PFSK-1 (cell line): ENCODE measurements around the gene TMEM218.

Source experiments
- FOXP2 ChIP-seq: optimal IDR thresholded peaks from 2 replicates; pipeline ENCODE3; 2011; ENCODE audit warnings: borderline replicate concordance, control low read depth, inconsistent platforms; ENCODE audit not compliant: insufficient read depth; ENCODE audit errors: extremely low read length, extremely low read depth
- POLR2AphosphoS5 ChIP-seq: IDR thresholded peaks from 2 replicates; pipeline ENCODE4 v1.6.1; 2012; ENCODE audit warnings: low read depth, mild to moderate bottlenecking, control low read depth, low read length, moderate library complexity
- REST ChIP-seq, 2 experiments: IDR thresholded peaks; 2 replicates each; pipeline versions ENCODE4 v1.6.1 to v1.8.0; 2011 to 2012; ENCODE audit warnings: low read depth in 2 of 2, low read length in 2 of 2, control low read depth in 1 of 2, inconsistent platforms in 1 of 2, mild to moderate bottlenecking in 1 of 2, moderate library complexity in 1 of 2; ENCODE audit not compliant: insufficient read depth in 1 of 2
- SIN3A ChIP-seq: IDR thresholded peaks from 2 replicates; pipeline ENCODE4 v1.6.1; 2012; ENCODE audit warnings: mild to moderate bottlenecking, low read length, moderate library complexity, borderline replicate concordance; ENCODE audit not compliant: insufficient read depth
- TAF1 ChIP-seq: IDR thresholded peaks from 2 replicates; pipeline ENCODE4 v1.6.1; 2012; ENCODE audit warnings: low read length, control low read depth, borderline replicate concordance; ENCODE audit not compliant: insufficient read depth

Gene TMEM218

DNA sequence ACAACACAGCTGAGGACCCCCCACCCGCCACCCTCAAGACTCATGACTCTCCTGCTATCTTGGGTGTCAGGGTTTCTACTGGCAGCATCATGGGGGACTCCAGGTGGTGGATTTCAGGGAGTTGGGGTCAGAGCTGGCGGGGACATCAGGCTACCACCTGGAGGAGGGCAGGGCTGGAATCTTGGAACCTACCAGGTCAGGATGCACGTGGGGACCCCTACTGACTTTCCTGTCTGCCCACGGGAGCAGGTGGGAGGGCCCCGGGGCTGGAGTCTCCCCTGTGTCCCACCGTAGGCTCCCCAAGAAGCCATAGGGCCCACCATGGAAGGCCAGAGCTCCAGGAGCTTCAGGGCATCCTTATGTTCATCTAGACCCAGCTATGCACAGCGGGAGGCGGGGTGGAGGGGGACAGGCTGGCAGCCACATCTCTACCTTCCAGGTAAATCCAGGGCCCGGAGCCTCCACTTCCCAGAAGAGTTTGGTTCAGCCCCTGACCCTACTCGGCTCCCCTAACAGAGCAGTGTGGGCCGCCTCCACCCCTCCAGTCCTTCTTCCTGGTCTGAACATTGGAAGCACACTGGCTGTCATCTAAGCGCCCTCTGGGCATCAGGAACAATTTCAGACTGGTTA, 38.4 kb downstream of the TMEM218 start:
- TF ChIP-seq POLR2AphosphoS5 (no peak), SIN3A (no peak), FOXP2 (no peak), TAF1 (no peak), REST (IDR thresholded peaks at IDR 0.05; ENCODE audit: insufficient read depth in 1 of 2, low read depth in 2 of 2, low read length in 2 of 2) (no peak)

DNA sequence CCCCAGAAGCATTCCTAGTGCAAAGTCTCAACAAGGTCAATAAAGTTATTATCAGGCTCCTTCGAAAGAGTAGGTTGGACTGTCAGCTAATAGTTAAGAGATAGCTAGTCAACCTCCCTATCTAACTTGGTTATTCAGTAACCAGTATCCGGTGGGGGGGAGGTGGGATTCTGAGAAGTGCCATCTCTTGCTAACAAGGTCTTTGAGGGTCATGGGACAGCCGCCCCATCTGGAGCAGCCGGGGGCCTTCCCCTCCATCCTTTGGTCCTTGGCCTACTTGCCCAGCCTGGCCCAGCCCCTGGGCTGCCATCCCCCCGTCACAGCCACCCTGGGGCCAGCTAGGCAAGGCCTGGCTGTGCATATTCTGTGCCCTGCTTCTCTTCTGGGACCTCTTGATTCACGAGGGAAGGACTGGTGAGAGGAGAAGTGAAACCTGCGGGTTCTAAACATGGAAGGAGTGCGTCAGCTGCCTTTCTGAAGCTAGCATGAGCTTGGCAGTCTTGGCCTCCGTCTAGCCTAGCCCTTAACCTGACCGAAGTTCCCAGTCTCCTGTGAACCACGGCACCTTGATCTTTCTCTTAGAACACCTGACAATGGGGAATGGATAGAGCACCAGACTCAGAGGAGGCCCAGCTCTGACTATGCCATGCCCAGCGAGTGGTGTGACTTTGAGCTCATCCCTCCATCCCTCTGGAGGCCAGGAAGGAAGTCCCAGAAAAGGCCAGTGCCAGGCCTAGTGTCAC, 39.0 kb downstream of the TMEM218 start:
- TF ChIP-seq TAF1 (no peak), SIN3A (no peak), POLR2AphosphoS5 (no peak), REST (IDR thresholded peaks at IDR 0.05; ENCODE audit: insufficient read depth in 1 of 2, low read depth in 2 of 2, low read length in 2 of 2) (no peak)

DNA sequence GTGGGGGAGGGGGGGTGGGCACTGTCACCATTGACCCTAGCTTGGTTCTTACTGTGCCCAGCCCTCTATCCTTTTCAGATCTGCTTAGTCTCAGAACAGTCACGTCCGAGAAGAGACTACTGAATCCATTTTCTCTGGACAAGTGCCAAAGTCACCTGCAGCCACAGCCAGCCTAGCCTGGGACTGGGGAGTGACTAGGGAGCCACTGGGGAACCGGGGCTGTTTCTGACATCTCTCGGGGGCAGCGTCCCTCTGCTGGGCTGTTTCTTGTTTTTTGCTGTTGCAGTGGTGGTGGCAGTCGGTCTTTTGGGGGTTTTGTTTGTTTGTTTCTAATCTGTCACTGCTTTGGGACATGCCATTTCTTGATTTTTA, 39.6 kb downstream of the TMEM218 start:
- TF ChIP-seq POLR2AphosphoS5 = no peak
- no peak for TF ChIP-seq TAF1
- no peak for TF ChIP-seq REST (IDR thresholded peaks at IDR 0.05; ENCODE audit: insufficient read depth in 1 of 2, low read depth in 2 of 2, low read length in 2 of 2)
- TF ChIP-seq SIN3A = no peak
- no peak for TF ChIP-seq FOXP2

DNA sequence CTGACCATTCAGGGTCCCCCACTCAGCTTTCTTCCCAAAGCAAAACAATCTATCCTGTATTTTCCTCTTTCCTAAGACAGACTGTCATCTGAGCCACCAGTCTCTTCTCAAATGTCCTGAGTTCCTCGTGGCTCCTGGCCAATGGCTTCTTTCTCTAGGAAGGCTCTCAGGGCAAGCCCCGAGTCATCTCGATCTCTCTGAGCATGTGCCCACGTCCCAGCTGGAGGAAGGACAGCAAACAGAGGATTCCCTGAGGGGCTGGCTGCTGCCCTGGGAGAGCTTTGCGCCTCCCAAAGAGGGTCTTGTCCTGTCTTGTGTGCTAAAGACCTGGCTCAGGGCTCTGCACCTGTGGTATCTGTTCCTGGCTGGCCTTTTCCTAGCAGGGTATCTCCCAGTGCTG, 40.0 kb downstream of the TMEM218 start:
- TF ChIP-seq FOXP2 (no peak), TAF1 (no peak), REST (IDR thresholded peaks at IDR 0.05; ENCODE audit: insufficient read depth in 1 of 2, low read depth in 2 of 2, low read length in 2 of 2) (no peak), POLR2AphosphoS5 (no peak), SIN3A (no peak)
